Activated naive CD4-positive, alpha-beta T cell treated with Interleukin-2 at 50 U/mL for 16 hours (primary cell): ENCODE results near the gene C3orf33.

Experiments
- DNase-seq: peaks from one replicate; pipeline ENCODE4 v3.0.0-alpha.2; 2020

Gene C3orf33

DNA sequence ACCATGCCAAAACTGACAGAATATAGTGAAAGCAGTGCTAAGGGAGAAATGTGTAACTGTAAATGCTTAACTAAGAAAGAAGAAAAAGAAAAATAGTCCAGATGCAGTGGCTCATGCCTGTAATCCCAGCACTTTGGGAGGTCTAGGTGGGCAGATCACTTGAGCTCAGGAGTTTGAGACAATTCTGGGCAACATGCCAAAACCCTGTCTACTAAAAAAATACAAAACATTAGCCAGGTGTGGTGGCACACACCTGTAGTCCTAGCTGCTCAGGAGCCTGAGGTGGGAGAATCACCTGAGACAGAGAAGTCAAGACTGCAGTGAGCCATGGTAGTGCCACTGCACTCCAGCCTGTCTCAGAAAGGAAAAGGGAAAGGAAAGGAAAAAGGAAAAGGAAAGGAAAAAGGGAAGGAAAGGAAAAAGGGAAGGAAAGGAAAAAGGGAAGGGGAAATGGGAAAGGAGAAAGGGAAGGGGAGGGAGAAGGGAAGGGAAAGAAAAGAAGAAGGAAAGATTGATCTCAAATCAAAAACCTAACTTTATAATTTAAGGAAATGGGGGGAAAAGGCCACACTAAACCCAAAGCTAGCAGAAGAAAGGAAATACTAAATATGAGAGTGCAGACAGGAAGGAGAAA is 20.3 kb downstream of the C3orf33 start:
- no peak for DNase-seq

DNA sequence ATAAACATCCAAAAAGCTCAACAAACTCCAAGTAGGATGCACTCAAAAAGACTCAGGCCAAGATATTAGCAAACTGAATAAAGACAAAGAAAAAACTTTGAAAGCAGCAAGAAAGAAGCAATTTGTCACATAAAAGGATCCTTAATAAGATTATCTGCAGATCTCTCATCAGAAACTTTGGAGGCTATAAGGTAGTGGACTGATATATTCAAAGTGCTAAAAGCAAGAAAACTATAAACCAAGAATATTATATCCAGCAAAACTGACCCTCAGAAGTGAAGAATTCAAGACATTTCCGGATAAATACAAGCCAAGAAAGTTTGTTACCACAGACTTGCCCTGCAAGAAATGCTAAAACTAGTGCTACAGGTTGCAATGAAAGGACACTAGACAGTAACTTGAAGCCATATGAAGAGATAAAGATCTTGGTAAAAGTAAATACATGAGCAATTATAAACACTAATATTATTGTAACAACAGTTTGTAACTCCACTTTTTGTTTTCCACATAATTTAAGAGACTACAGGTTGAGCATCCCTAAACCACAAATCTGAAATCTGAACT is 23.6 kb downstream of the C3orf33 start:
- DNase-seq: no peak

DNA sequence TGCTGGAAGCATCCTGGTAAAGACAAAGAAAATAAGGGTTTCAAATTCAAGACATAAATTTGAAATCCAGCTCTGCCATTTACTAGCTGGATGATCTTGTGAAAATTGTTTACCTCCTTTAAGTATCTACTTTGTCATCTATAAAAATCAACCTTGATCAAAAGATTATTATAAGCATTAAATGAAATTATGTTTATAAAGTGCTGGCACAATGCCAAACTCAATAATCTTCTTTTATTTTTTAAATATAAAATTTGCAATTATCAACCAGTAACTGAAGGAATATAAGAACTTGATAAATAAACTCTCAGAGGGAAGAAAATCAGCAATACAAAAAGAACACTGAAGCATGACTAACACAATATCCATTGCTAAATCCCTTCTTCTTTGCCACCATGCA is 25.8 kb downstream of the C3orf33 start:
- no peak for DNase-seq

DNA sequence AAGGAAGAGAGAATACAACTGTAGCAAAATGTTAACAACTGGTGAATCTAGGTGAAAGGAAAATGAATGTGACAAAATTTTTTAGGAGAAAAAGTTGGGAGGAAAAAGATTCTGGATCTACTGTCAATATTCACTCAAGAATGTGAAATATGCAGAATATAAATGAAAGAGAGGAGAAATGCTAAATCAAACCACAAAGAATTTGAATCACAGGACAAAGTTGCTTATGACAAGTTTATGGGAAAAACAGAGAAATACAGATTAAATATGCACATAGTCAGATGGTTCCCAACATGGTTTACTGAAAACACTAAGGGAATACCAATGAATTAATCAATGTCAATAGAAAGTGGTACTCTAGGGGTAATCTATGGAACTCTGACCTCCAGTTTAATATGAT is 27.6 kb downstream of the C3orf33 start:
- DNase-seq: no peak

DNA sequence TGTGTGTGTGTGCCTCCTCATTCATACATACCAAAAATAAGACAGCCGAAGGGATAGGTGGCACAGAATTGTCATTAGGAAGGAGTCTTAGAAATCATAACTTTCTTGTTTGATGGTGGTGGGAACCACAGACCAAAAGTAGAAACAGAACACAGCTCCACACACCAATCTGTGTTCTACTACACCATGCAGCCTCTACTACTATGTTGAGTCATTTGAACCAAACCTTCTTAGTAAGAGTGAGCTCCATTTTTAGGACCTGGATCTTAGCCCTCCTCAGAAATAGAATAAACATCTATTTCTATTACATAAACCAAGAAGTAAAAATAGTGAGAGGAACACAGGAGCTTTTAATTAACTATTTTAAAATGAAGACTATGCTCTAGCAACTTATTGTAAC is 33.3 kb downstream of the C3orf33 start:
- DNase-seq: no peak

DNA sequence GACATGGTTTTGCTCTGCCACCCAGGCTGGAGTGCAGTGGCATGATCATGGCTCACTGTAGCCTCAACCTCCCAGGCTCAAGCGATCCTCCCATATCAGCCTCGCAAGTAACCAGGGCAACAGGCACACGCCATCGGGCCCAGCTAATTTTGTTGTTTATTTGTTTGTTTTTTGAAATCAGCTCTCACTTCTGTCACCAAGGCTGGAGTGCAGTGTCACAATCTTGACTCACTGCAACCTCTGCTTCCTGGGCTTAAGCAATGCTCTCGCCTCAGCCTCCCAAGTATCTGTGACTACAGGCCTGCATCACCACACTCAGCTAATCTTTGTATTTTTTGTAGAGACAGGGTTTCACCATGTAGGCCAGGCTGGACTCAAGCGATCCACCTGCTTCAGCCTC is 35.0 kb downstream of the C3orf33 start:
- DNase-seq: no peak

DNA sequence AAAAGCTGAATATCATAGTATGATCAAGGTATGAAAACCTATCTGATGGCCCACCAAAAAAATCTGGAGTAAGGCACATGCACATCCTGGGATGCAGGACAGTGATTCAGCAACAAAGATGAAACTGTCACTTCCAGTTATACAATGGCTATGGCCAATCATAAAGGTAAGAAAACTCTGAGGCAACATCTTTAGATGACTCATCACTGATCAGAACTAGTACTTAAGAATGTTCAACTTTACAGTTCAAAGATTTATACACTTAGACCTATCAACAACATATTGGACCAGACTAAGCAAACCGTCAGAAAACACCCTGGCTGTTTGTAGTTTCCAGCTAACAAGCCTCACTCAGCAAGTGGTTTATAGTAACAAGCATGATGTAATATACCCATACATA is 39.9 kb downstream of the C3orf33 start:
- DNase-seq: no peak

DNA sequence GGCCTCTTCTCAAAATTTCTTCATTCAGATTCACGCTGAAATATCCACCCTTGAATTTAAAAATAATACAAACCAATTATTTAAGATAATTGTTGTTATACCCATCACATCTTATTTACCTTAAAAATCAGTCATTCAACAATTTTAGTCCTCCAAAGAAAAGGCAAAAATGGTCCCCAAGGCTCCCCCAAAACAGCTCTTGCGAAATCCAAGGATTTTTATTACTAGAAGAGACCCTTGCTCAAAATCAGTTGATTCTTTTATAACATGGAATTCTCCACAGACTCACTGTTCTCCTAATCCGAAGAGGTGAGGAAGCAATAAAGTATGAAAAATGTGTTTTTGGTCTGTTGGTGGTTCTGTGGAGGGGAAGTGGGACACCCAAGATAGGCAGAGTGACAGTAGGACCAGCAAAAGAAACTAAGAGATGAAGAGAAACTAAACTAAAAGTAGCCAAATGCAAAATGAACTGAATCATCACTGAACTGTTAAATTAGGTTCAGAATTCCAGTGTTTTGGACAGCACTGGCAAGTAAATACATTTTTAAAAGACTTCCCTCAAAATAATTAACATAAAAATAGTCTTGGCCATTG is 42.1 kb downstream of the C3orf33 start:
- no peak for DNase-seq

DNA sequence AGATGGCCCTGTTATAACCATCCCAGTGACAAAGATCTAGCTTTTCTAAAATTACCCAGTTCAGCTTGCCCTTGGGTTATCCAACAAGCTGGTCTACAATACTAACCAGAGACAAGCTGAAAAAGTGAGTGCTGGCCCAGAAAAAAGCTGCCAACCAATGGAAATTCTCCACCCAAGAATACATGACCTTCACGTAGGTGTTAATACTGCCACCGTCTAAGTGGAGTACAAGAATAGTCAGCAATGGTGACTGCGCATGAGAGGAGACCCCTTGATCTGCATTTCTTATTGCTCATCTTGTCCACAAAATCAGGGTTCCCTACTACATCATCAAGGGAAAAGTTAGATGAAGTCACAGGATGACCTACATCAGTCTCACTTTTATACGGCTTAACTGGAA is 45.4 kb downstream of the C3orf33 start:
- DNase-seq: no peak

DNA sequence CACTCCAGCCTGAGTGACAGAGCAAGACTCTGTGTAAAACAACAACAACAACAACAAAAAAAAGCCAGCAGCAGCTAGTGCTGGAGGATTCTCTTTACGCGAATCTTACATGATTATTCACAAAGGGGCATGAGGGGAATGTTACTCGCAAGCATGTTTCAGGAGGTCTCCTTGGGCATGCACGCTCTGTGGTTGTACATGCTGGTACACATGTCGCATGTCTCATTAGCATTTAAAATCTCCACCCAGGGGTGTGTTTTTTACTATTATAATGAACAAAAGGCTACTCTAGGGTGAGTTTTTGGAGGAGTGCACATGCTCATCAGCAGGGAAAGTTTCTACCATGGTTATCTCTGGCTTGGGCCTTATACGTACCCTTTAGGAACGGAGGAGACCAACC is 48.5 kb downstream of the C3orf33 start:
- no peak for DNase-seq

DNA sequence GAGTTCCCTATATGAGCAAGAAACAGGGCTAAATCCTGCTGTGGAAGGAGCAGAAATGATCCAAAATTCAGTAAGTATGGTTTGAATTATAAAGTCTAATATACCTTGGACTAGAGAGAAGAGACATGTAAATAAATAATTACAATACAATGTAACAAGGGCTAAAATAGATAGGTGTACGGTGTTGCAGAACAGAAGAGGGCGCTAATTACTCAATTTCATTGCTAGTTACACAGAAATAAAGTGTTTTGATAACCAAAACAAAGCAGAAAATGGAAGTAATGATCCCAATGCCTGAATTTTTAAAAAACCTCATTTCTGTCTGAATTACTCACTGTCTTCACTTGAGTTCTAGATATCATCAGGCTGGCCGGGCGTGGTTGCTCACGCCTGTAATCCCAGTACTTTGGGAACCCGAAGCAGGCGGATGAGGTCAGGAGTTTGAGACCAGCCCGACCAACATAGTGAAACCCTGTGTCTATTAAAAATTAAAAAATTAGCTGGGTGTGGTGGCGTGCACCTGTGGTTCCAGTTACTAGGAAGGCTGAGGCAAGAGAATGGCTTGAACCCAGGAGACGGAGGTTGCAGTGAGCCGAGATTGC is 52.9 kb downstream of the C3orf33 start:
- DNase-seq: no peak

DNA sequence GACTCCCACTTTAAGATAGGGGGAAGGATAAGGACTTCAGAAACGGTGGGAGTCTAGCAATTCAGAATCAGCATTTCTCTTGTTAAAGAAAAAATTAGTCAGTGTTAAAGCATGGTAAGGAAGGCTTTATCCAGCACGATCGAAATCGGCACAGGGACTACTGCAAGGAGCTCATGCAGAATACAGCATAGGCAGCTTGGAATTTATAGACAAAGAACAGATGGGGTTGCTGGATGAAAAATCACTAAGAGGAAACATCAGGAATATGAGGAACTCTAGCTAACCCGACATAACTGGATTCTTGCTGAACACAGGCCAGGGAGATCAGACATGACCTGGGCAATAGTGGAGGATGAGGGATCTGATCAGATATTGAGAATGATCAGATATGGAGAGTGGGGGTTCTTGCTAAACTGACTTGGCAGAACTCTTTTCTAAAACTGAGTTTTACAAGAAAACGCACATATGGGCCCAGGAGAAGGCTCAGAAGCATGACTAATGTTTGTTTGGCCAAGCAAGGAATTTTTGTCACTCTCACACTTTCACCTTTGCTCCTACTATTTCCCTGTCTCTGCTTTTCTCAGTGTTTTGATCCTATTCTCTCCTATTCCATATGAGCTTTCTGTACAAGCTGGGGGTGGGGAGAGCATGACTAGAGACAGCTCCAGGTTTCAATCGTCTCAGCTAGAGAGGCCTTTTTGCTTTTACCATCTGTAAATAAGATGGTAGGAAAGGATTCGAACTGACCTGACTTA is 57.3 kb downstream of the C3orf33 start:
- no peak for DNase-seq

DNA sequence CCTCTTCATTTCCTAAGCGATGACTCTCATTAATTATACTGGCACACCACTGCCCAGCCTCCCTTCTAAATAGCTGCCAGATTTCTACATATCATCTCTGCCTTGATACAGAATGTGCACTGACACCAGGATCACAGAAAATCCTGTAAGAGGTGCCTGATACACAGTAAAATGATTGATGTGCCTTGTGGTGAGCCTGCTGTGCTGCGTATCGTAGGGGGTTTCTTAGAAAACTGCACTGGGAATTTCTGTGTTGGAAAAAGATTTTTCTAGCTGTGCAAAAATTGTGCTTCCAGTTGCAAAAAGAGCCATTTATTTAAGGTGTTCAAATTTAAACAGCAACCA is 58.2 kb downstream of the C3orf33 start:
- no peak for DNase-seq

DNA sequence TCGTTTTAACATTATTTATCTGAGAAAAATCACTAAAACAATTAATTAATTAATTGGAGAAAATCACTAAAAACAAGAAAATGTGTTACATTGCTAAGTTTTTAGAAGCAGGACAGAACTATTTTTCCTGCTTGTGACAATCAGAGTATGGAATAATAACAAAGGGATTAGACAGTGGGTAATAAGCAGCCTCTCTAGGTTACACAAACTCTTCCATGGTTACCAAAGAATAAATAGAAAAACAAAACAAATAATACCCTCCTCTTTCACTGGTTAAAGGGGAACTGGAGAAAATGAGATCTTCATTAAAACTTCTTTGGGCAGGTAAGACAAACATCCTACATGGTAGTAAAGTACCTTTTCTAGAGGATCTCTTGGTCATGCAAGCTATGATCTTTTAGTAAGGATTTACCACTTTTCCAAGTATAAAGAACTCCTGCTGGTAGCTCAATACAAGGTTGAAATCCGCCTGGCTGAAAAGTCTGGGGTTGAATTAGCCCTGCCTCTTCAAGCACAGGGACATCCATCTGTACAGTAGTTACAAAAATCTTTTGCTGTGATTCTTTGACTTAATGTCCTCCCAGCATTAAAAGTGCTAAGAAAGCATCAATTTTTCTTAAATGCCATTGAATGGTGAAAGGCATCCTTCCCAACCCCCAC is 58.7 kb downstream of the C3orf33 start:
- DNase-seq: no peak

DNA sequence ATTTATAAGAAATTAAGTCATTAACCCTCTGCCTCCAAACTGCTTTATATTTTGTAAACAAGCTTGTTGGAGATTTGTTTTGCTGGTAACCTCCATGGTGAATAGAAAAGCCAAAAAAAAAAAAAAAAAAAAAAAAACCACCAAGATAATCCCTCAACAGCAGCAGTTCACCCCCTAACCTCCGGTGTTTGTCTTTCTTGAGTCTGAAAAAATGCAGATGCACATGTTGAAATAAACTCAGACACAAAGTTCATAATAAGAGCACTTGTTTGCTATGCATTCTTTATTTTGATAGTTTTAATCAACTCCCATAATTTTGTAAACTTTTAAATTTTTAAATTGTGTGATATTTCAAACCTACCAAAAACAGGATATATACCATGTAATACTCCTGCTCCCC is 59.4 kb downstream of the C3orf33 start:
- DNase-seq: no peak

DNA sequence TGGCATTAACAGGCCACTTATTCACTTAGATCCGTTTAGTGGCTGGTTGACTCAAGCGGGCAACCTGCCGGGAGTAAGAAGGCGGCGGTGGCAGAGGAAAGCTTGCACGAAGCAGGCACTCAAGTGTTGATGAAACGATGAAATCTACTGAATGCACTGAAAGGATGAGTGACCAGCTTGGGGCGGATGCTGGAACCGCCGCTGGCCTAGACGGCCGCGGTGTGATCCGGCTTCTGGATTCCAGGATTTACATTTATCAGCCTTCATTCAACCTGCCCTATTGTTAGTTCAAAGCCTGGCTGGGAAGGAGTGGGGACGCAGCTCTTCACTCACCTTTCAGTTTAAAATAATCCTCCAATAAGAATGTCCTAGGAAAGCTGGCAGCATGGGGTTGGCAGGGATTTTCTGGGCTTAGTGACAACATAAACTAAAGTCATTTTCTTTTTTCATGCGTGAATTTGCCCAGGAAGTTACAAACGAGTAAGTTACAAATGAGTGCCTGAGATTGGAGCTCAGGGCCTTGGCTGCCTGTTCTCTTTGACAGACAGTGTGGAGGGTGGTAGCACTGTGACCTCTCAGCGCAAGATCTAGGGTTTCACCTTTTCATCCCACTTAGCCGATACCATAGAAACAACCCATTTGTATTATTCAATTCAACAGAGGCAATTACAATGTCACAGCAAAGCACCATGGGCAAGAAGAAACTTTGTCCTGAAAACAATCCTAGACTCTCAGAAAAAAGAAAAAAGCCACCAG is 60.1 kb downstream of the C3orf33 start:
- peak; percentile 3 for DNase-seq

DNA sequence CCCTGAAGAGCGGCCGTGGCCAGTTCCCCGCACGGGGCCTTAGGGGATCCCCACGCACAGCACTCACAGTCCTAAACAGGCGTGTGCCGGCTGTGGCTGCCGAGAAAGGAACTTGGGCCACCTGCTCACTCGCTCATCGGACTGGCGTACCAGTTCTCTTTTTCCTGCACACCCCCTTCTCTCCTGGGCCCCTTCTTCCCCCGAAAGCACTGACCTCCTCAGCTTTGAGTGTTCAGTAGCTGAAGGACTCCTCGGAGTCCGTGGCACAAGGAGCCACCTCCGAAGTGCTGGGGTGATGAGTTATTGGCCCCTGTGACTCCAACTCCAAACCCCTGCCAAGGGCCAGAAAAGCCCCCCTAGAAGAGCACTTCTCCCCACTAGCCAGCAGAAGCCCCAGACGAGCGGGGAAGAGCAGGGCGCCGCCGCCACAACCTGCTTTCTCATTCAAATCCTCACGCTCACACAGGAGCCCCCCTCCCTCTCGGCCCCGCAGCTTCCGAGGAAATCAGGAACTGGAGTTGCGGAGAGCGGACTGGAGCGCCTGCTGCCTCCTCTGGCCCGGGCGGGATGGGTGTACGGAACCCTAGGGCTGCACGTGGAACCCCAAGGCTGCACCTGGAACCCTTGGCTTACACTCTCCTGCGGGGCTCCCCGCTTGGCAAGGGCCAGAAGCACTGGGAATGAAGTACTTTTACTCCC is 61.3 kb downstream of the C3orf33 start, which contains the start of gene PLCH1:
TSS of gene PLCH1 (minus strand) at position 446 of the 699 bp plus-strand sequence. CDS start 40,847 bp downstream, outside the sequence.
- peak; percentile 49 for DNase-seq

DNA sequence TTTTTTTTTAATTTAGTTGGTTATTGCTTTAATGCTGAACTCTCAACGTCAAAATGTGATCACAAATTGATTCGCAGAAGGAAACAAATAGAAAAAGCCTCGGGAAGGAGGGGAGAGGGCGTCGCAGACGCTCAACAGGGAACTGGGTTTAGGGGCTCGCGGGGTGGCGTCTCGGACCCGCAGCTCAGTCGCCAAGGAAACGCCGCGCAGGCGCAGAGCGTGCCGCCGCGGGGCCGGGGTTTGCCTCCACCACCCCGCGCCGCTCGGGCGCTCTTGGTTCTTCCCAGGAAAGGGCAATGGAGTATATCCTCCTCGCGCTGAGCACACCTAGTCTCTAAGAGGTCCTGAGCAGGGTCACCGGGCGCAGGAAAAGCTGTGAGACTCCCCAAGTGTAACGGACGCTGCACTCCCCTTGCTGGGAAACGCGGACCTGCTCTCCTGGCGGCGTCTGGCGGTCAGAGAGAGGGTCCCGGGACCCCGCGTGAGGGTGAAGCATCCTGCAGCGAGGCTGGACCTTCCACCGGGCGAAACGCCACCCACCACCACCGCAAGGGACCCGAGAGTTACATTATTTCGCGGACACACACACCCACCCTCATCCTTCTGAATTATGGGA is 62.0 kb downstream of the C3orf33 start:
- peak; percentile 43 for DNase-seq

DNA sequence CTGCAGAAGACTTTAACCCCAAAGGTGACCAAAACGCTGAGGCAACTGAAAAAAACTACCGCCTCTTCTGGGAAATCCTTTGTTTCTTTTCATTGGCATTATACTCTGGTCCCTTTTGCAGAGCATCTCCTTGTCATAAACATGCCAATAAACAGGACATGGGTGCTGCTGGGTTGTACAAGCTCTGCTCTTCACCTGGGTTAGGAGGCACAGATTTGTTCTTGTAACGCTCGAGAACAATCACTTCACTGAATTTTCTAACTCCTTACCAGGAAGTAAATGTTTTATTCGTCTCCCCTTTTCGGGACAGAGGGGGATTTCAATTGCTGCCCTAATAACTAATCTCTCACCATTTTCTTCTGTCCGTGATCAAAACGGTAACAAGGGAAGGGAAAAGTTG is 62.5 kb downstream of the C3orf33 start:
- DNase-seq: no peak

DNA sequence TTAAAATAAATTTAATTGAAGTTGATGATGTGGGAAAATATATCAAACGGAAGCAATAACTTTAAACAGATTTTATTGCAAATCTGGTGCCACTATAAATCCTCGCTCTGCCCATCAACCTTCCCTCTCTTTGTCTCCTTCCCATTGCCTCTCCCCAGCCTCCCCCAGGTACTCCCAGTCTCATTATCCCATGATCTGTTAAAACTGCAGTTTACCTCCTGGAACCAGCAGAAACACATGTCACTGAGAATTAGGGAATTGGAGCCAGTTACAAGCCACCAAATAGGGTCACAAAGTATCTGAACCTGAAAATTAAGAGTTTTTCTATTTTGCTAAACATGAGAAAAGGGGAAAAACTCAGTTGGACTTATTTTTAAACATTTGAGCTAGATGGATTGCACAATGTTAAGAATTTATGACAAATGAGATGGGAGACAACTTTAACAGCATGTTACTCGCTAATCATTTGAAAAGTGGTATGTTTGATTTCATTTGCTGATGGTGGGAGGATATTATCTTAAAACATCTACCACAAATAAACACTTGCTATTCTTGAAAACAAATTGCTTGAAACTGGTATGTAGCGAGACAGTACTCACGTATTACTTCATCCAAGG is 63.6 kb downstream of the C3orf33 start:
- DNase-seq: no peak

DNA sequence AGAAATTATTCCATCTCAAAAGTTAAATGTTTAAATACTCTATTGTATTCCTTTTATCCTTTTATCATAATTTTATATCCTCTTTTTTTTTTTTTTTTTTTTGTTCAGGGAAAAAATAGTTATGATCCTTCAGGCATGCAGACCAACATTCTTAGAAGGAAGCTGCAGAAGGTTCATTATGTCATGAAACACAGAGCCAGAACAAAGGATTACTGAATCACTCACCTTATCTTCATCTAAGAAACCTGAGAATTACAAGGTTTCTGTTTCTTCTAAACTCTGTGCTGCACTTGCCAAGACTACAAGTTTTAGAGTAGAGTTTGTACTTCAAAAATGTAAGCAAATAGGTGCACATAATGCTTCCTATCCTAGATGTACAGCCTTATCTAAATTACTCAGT is 64.5 kb downstream of the C3orf33 start:
- DNase-seq: no peak
